ENCODE data around the gene ROCK2. TPM values are rescaled to one million over a fixed set of nuclear protein-coding genes. Genes with fewer than 3 reads are reported as not detected.
A peak's percentile ranks its signal among the peaks of the same experiment; 100 is the strongest.

Gene ROCK2
- total and polyA plus RNA-seq, 9 of the 15 experiments (the other 6 are each of a cell fraction or from before 2014, with no cell fraction given): 4.9 to 30.6 (median 14.3) TPM

- Histone ChIP-seq H3K4me3 (no peak overlapping the region), H3K9ac (ENCODE audit: insufficient read depth in 1 of 2, low read depth in 2 of 2, low read length in 2 of 2) (no peak overlapping the region), H3K4me2 (ENCODE audit: insufficient read depth, low read length) (no peak overlapping the region), H3K9me3 (replicated peaks; ENCODE audit: control insufficient read depth, insufficient read depth, low read depth, low read length) (no peaks in the 10 kb centered on the region), H3K27me3 (ENCODE audit: control insufficient read depth in 2 of 2, insufficient read depth in 2 of 2, low read length in 2 of 2) (no peaks in the 10 kb centered on the region), H3K79me2 (ENCODE audit: control insufficient read depth, insufficient read depth, low read length) (peaks cover 18% of the 10 kb centered on the region), H3K27ac (ENCODE audit: extremely low read depth, low read depth, low read length) (no peak overlapping the region), H4K20me1 (replicated peaks; ENCODE audit: control insufficient read depth, insufficient read depth, low read length) (no peaks in the 10 kb centered on the region), H3K36me3 (ENCODE audit: control insufficient read depth, insufficient read depth, low read length) (peaks cover 9% of the 10 kb centered on the region; the same call in 2 of the 3 replicates), H3K4me1 (replicated peaks in 1 of 2; ENCODE audit: control insufficient read depth in 2 of 2, insufficient read depth in 2 of 2, low read length in 2 of 2) (peaks cover 6 to 8% of the 10 kb centered on the region in 2 experiments; a peak in 2 of 5 replicates), H3K9me1 (ENCODE audit: control insufficient read depth, insufficient read depth, low read length) (no peaks in the 10 kb centered on the region), H2AFZ (ENCODE audit: low read depth, low read length) (no peak overlapping the region)
- 64% methylated on average over 2 of the region's 2 CpGs for WGBS (ENCODE audit: insufficient coverage, low coverage, missing lambda C conversion rate)
- FAIRE-seq (peak; percentile 44), ATAC-seq (peak; percentile 26; the same call in 2 of the 3 replicates), DNase-seq (ENCODE audit: extremely low read depth in 1 of 4, low spot score in 3 of 4) (peak in 1 of 4 experiments; percentile 11)
- no TSS peak for BruUV-seq (replicated peaks)
- intact Hi-C loops (cut with micrococcal nuclease) (no loop called here), in situ Hi-C loops (cut with MboI) (no loop called here)
- ChIA-PET POLR2A (no interaction called here), CTCF (ENCODE audit: low intra/inter-chr PET ratio) (no interaction called here)
- TF ChIP-seq MBD2 (IDR thresholded peaks at IDR 0.05; ENCODE audit: borderline replicate concordance, low read depth) (no peak), ELK1 (CRISPR knock-in tag; IDR thresholded peaks at IDR 0.05) (no peak), PRPF4 (IDR thresholded peaks at IDR 0.05; ENCODE audit: insufficient read depth, low read depth, low read length, poor library complexity, severe bottlenecking) (no peak), CREBBP (IDR thresholded peaks at IDR 0.05; ENCODE audit: low read depth, low read length) (no peak), ZBTB17 (CRISPR knock-in tag; IDR thresholded peaks at IDR 0.05) (no peak), FOXP4 (CRISPR knock-in tag; IDR thresholded peaks at IDR 0.05; ENCODE audit: borderline replicate concordance) (no peak), BCL6 (CRISPR knock-in tag; IDR thresholded peaks at IDR 0.05) (no peak), MAZ (CRISPR knock-in tag; conservative IDR thresholded peaks at IDR 0.05 in 1 of 2, IDR thresholded peaks at IDR 0.05 in 1 of 2) (no peak), ZFP1 (CRISPR knock-in tag; IDR thresholded peaks at IDR 0.05) (no peak), ZNF41 (CRISPR knock-in tag; conservative IDR thresholded peaks at IDR 0.05) (no peak), ZNF146 (CRISPR knock-in tag; IDR thresholded peaks at IDR 0.05; ENCODE audit: unreplicated experiment) (no peak), ILF3 (IDR thresholded peaks at IDR 0.05; ENCODE audit: borderline replicate concordance) (no peak), TCFL5 (CRISPR knock-in tag; conservative IDR thresholded peaks at IDR 0.05) (no peak), SNAPC5 (CRISPR knock-in tag; IDR thresholded peaks at IDR 0.05) (no peak), NCOA1 (IDR thresholded peaks at IDR 0.05; ENCODE audit: low read depth) (no peak), JUND (IDR thresholded peaks at IDR 0.05; ENCODE audit: borderline replicate concordance, low read depth, low read length) (no peak), JUND (tag; IDR thresholded peaks at IDR 0.05; ENCODE audit: borderline replicate concordance, low read depth, low read length) (no peak), HCFC1 (IDR thresholded peaks at IDR 0.05; ENCODE audit: low read depth, low read length) (no peak), CREB1 (IDR thresholded peaks at IDR 0.05) (no peak), CREB1 (CRISPR knock-in tag; IDR thresholded peaks at IDR 0.05) (no peak)
These were observed 73.5 kb downstream of the ROCK2 start for GRCh38 chr2:11270891-11271290.
